DND-41 (cell line): ENCODE data around the gene TMPRSS11B.

Experiments
- CTCF ChIP-seq: IDR thresholded peaks from 2 replicates; pipeline ENCODE4 v1.5.1; 2012; ENCODE audit warnings: borderline replicate concordance, low read length, moderate library complexity, mild to moderate bottlenecking; ENCODE audit not compliant: poor library complexity, severe bottlenecking; ENCODE audit errors: extremely low read depth
- EZH2 ChIP-seq: IDR thresholded peaks from 3 replicates; pipeline ENCODE4 v1.6.1; 2012; ENCODE audit warnings: borderline replicate concordance, low read depth, mild to moderate bottlenecking, moderate library complexity, low read length, inconsistent platforms; ENCODE audit not compliant: severe bottlenecking

GRCh38 chr4:68272860-68273259 lies 27.4 kb upstream of the TMPRSS11B start:
- TF ChIP-seq CTCF, result no peak
- no peak for TF ChIP-seq EZH2
